Stimulated activated CD8-positive, alpha-beta memory T cell treated with anti-CD3 and anti-CD28 coated beads, Interleukin-15, amount 100 ng/mL, for 24 hours (primary cell): Measurements from ENCODE around the gene GOT2.
"Not testable (repeated sequence)": the region's sequence is repeated elsewhere in the genome, so short reads cannot be mapped to it uniquely, and the experiment has no call there.

ENCODE experiments used
- DNase-seq: peaks from one replicate; pipeline ENCODE4 v3.0.0-alpha.2; 2020; ENCODE audit warnings: low read depth

The GOT2 gene

DNA sequence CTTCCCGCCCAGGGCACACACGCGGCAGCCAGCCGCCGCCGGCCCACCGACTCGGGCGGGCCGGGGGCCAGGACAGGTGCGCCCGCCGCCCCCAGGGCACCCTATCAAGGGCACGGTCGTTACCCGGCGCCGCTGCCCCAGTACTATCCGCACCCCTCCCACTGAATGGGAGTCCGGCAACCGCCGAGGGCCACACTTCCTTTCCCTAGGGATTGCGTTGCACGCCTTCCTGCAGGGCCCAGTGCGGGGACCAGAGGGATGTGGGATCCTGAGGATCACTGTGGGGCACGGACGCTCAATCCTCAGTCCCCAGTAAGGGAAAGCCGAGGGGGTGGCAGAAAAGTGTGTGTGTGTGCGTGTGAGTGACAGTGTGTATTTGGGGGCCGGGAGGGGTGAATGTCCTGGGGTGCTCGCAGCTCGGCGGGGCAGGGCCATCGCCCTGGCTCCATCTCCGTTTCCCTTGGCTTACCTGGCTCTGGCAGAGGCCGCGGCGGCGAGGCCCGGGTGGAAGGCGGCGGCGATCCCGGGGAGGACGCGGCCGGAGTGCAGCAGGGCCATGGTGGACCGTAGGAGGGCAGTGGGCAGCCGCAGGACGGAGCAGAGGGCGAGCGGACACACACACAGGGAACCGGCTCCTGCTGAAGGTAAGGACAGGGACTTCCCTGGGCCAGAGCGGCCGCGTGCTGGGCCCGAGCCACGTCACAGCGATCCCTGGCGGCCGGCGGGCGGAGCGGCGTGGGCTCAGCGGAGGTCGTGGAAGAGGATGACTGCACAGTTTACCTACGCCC lies at the start of gene GOT2:
Gene GOT2, minus strand, starts transcription at position 646 of the 788 bp plus-strand sequence. Its CDS starts 88 bp downstream, at position 558.
- peak; percentile 53 for DNase-seq

DNA sequence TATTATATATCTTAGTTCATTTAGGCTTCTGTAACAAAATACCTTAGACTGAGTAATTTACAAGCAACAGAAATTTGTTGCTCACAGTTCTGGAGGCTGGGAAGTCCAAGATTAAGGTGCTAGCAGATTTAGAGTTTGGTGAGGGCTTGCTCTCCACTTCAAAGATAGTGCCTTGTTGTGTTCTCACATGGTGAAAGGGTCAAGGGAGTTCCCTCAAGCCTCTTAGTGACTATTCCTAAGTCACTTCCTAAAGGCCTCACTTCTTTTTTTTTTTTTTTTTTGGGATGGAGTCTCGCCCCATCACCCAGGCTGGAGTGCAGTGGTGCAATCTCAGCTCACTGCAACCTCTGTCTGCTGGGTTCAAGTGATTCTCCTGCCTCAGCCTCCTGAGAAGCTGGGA lies 45.2 kb upstream of the GOT2 start:
- not testable (repeated sequence) for DNase-seq

DNA sequence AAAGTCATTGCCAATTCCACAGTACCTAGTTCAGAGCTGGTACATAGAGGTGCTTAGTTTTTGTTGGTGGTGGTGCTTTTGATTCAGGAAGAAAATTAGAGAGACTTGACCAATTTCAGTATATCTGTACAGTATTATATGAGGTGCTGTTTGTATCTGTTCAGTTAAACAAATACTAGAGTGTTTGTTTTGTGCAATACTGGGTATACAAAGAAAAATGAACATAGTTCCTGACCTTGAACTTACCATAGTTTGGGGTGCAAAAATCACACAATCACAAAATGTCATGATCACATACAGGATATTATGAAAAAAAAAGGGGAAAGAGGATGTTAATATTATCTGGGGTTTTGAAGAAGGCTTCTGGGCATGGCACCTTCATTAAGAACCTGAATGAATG lies 39.8 kb upstream of the GOT2 start:
- no peak for DNase-seq

DNA sequence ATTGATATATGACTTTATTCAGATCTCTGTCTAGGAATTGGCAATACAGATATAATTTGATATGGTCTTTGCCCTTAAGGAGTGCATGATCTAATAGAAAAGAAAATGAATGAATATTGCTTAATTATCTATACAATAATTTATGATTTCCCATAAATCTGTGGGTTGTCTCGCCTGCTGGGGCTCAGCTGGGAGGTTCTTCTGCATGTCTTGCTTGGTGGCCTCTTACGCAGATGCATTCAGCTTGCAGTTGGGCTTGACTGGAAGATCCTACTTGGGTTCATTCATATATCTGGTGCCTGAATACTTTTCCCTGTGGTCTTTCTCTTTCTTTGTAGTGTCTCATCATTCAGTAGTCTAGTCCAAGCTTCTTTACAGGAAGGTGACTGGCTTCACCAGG lies 34.0 kb upstream of the GOT2 start:
- DNase-seq, result no peak

DNA sequence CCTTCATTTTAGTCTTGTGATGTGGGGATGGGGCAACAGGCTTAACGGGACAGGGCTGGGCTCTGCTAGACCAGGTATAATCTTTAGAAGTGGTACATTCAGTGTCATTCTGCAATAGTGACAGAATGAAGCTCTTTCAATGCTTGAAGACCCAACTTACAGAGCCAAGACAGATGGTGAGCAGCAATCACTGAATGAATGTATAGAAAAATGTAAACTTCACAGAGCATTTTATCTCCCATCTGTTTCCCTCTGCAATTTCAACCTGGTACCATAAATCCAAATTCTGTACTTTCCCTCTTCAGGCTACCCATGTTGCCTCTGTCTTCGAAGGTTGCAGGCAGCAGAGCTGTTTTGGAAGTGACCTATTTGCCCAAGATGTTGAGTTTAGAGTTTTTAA lies 33.5 kb upstream of the GOT2 start:
- no peak for DNase-seq

DNA sequence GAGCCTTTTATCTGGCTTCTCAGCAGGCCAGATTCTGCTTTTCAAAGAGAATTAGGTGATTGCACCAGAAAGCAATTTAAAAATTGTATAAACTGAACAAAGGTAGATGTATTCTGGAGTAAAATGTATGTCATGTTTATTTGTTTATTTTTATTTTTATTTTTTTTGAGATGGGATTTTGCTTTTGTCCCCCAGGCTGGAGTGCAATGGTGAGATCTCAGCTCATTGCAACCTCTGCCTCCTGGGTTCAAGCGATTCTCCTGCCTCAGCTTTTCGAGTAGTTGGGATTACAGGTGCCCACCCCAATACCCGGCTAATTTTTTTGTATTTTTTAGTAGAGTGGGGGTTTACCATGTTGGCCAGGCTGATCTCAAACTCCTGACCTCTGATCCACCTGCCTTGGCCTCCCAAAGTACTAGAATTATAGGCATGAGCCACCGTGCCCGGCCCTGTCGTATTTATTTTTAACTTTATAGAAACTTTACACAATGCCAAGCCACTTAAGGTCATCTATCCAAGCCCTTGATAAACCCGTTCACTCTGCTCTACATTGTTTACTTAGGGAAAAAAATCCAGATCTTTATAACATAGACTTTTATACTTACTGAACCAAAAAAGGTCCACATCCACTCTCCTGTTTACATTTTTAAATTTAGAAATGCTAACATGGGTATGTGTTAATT lies 22.7 kb upstream of the GOT2 start:
- no peak for DNase-seq

DNA sequence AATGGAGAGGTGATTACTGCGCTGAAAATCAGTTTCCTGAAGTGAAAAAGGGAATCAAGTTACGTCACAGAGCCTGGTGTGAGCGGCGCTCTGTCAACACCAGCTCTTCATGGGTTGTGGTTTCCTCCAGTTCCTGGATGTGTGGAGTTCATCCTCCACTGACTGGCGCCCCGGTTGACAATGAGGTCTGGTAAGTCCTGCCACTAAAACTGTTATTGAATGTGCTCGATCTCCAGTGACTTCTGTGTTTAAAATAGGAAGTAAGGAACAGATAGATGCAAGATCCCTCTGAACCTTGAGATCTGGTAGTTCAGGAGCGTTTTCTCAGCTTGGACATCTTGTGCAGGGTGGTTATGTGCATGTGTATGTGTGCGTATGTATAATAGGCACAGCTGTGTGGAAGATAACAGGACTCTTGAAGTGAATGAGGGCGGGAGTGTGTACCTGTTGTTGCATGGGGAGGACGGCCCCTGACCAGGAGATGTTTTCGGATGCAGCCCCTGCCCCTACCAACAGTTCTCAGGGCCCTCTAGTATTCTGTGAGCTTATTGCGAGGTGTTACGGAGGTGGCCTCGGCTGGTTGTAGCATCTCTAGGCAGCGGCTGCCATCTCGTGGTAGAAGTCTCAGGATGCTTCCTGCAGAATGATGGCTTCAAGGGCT lies 22.0 kb upstream of the GOT2 start:
- peak; percentile 29 for DNase-seq

DNA sequence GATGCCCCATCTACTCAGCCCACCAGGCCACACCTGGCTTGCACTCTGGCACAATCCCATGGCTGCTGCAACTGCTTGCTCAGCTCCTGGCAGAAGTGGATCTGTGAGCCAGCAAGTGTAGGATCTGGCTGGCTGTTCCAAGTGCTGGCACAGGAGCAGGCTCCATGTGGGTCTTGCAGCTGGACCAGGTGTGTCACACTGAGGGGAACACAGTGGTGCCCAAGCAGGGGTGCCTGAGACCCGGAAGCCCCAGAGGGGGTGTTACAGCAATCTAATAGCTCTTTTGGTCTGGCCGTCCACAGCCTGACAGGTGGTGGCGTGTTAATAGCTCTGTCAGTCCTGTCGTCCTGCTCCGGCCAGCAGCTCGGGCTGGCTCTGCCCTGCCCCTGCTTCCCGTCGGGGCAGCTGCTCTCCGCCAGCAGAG lies 19.6 kb upstream of the GOT2 start:
- no peak for DNase-seq

DNA sequence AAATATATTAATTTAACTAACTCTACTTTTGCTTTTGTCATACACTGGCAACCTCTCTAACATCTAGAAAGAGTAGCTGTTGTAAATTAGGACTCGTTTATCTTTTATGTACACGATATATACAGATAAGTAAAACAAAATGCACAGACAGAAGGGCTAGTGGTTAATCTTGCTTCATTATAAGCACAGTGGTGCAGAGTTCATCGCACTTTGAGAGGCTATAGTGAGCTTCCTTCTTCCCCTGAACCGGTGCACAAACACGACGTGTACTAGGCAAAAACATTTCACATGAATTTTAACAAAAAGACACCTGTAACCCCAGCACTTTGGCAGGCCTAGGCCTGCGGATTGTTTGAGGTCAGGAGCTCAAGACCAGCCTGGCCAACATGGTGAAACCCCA lies 10.4 kb upstream of the GOT2 start:
- no peak for DNase-seq

DNA sequence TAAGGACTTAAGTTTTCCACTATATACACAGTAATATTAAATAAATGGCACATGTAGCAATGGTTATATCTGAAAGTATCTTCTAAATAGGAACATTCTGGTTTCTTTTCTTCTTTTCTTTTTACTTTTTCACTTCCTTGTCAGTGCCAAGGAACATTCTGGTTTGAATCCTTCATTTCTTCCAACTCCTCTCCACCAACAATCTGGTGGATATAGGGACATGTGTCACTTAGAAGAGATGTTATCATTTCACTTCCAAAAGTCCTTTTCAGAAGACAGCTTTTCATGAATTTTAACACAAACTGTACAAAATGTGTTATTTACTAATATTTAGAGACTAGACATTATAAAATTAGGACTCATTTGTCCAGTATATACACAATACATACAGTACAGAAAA lies 7.9 kb upstream of the GOT2 start:
- no peak for DNase-seq

DNA sequence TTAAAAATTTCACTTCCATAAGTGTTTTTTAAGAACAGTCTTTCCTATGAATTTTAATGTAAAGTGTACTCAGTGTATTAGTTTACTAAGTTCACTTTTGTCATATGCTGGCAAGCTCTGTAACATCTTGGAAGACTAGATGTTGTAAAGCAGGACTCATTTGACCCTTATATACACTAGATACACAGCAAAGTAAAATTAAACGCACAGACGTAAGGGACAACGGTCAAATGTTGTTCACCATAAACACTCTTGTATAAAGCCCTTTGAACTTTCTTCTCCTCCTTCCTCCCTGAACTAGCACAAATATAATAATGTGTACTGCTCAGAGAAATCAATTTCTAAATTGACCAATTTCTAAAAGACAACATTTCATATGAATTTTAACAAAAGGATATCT lies 7.0 kb upstream of the GOT2 start:
- DNase-seq, result no peak

DNA sequence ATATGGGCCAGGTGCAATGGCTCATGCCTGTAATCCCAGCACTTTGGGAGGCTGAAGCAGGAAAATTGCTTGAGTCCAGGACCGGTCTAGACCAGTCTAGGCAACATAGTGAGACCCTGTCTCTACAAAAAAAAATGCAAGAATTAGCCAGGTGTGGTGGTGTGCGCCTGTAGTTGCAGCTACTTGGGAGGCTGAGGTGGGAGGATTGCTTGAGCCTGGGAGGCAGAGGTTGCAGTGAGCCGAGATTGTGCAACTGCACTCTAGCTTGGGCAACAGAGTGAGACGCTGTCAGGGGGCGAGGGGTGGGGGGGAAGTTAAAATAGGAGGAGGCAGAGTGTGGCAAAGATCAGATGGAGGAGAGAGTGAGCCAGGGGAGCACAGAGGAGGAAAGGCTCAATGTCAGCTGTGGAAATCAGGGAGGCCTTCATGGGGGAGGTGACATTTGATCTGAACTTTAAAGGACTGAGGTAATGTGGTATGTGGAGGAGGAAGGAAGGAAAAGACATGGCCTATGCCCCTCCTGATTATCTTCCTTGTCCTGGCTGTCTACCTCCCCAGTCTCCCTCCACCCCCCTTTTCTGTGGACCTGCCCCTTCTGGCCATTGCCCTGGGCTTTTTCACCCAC lies 4.7 kb upstream of the GOT2 start:
- no peak for DNase-seq

DNA sequence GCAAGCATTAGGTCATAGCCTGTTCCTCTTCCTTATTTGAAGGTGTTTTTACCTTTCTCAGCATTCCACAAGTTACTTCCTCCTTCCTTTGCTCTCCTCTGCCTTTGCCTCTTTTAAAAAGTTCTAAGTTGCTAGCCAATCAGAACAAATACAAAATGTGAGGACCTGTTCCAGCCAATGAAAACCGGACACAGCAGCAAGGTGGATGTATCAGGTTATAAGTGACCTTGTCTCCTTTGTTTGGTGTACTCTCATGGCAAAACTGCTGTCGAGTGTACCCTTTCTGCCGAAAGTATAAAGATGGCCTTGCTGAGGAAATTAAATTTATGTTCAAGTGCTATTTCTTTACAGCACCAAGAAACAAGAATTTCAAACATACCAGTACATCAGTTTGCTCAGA lies 2.2 kb upstream of the GOT2 start:
- not testable (repeated sequence) for DNase-seq

DNA sequence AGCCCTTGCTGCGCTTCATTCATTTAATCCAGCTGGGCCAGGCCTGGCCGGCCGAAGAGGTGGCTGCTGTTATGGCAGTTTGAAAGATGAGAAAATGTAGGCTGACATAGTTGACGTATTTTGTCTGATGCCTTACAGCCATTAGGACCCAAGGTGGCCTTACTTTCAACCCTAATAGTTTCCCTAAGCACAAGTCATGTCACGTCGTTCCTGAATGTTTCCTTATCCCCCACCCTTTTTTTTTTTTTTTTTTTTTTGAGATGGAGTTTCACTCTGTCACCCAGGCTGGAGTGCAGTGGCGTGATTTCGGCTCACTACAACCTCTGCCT lies 307 bp upstream of the GOT2 start:
- no peak for DNase-seq

DNA sequence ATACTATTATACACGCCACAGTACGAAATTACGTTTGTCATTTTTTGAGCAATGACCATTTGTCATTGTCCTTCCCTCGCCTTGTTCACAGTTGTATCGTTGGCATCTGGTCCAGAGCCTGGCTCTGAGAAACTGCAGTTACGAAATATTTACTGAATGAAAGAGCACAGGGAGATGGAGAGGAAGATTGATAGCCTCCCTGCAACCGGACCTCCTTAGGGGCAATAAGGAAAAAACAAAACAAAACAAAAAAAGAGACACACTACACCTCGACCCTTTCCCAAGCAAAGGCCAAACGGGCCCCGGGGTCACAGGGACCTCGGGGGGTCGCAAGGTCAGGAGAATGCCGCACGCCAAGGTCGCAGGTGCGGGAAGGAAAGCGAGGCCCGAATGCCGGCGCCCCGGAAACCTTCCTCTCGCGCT lies 857 bp downstream of the GOT2 start:
- DNase-seq, result no peak

DNA sequence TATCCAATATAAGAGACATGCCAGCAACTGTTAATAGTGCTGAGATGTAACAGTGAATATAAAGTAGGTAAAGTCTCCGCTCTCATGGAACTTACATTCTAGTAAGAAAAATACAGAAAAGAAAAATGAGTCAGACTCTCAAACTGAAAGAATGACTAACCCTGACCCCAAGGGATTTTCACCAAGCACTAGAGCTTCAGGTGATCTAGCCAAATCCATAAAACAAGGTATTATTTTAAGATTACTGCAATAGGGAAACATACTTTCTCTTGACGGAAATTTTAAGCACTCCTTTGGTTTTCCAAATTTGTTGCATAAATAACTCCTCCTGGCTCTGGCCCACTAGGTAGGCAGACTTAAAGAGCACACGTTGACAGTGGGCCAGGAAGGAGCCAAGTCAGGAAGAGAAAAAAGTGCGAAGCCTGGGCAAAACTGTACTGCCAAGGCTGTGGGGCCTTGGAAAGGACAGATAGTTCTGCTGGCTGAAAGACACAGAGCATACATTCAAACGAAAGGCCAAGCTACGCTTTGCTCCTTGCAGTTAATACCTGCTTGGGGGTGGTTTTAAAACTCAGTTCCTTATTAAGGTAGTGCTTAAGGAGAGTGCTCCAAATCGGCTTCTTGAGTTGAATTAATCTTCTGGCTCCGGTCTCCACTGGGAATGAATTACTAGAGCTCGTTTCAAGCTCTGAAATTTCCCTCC lies 1.4 kb downstream of the GOT2 start:
- DNase-seq, result no peak

DNA sequence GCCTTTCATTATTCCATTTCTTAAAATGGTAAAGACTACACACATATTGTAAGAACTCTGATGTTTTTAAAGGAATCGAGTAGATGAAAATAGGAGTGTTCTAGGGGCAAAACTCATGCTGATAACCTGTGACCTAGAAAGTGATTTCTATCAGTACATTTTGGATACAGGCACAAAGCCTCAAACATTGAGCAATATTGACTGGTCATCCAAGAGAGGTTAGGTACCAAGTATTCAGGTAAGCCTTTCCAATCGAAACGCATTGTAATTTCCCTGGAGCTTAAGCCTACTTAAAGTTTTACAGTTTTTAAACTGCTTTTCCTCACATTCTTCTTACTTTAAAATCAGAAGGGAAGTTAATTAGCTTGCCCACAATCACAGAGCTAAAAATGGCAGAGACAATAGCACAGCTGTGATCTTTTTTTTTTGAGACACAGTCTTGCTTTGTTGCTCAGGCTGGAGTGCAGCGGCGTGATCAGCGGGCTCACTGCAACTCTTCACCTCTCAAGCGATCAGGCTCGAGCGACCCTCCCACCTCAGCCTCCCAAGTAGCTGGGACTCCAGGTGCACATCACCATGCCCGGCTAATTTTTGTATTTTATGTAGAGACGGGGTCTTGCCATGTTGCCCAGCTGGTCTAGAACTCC lies 3.3 kb downstream of the GOT2 start:
- no peak for DNase-seq

DNA sequence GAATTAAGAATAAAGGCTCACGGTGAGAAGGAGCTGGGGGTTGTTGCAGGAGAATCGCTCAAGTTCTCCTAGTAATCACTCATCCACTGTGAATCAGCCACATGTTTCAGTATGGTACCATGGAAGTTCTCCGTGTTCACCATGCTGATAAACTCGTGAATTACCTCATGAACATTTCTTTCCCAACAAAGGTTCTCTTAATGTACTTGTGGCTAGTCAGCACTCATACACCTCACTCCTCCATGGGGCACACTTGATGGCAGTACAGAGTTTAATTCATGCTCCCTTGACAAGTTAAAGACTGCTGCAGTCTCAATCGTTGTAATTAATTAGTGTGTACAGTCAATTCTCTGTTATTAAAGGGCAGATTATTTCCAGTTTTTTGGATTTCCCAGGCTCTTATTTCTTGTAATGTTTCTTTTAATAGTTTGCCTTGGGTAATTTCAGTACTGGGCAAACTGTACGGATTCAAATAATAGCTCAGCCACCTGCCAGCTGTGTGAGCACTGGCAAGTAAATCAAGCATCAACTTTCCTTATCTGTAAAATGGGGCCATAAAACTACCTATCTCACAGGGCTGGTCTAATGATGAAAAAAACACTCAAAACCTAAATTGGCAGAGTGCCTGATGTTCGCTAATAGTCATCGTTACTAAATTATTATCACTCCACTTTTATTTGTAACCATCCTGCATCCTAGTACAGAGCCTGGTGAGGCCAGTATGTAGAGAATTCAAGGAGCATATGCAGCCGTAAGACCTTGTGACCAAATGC lies 6.1 kb downstream of the GOT2 start:
- DNase-seq, result no peak

DNA sequence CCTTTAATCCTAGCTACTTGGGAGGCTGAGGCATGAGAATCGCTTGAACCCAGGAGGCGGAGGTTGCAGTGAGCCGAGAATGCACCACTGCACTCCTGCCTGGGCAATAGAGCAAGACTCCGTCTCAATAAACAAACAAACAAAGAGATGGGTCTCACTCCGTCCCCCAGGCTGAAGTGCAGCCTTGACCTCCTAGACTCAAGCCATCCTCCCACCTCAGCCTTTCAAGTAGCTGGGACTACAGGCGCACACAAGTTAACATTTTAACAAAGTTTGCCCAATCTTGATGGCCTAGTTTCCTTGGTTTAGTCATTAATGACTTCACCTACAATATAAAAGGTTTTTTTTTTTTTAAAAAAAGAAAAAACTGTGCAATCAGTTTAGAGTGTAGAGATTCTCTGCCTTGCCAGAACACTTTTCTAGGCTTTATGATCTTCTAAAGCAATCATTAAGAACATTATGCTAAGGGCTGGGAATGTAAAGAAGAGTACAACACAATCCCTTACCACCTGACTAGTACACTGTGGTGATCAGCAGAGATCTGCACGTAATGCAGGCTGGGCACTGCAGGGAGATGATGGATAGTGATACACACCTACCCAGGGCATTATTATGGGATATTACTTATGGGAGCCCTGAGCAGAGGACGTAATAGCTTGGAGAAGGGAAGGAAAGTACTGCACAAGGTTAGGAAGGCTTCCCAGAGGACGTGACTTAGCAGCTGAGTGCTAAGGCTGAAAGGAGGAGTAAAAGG lies 6.9 kb downstream of the GOT2 start:
- no peak for DNase-seq

DNA sequence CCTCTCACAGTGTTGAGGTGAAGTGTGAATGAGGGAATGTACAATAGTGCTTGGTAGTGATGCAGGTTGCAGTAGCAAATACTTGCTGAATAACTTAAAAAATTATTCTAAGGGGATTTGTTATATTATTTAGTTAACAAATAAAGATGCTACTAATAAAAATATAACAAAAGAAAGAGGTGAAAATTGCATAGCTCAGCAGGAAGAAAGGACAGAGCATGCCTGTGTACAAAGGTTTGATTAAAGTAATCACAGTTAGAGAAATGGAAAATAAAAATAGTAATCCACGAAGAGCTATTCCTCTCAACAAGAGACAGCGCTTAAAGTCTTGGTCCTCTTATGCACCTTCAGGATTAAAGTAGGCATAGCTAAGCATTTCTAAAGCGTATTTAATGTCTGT lies 11.0 kb downstream of the GOT2 start:
- no peak for DNase-seq
